ENCODE measurements around the gene POGZ. TPM values are rescaled to one million over a fixed set of nuclear protein-coding genes. Genes with fewer than 3 reads are reported as not detected.

POGZ gene
- total RNA-seq, 1 experiment from 2014 or later, result 80.6 TPM

DNA sequence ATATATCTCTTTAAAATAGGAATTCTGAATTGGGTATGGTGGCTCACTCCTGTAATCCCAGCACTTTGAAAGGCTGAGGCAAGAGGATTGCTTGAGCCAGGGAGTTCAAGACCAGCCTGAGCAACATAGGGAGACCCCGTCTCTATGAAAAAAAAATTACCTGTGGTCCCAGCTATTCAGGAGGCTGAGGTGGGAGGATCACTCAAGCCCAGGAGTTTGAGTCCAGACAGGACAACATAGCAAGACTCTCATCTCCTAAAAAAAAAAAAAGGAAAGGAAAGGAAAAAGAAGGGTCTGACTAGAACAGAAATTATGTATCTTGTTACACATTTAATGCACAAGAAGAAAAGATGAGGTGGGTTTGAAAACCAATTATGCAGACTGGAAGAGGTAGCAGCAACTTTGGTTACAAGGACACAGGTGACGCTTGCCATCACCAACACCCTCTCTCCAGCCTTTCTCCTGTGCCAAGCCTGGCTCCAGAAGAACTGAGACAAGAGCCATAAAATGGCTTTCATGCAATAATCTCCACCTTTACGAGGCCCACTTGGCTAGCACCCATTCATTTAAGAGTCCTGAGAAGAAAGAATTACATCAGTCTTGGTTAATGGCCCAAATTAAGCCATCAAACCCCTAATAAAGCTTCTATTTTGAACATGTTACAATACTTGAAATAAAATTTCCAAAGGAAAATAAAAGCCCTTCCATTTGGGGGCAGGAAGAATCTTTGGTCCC is 82.0 kb downstream of the POGZ start (continued):
- TF ChIP-seq POLR2AphosphoS5 (IDR thresholded peaks at IDR 0.05; ENCODE audit: low read depth, low read length) (no peak), CBX3 (IDR thresholded peaks at IDR 0.05; ENCODE audit: low read depth) (no peak), EZH2 (IDR thresholded peaks at IDR 0.05) (no peak), EZH2phosphoT487 (IDR thresholded peaks at IDR 0.05; ENCODE audit: borderline replicate concordance) (no peak), RAD21 (IDR thresholded peaks at IDR 0.05; ENCODE audit: low read depth) (no peak), SP1 (IDR thresholded peaks at IDR 0.05; ENCODE audit: low read depth) (no peak), ZNF274 (IDR thresholded peaks at IDR 0.05; ENCODE audit: low read depth, low read length) (no peak), ELF1 (IDR thresholded peaks at IDR 0.05; ENCODE audit: borderline replicate concordance, low read depth) (no peak), SIN3A (IDR thresholded peaks at IDR 0.05; ENCODE audit: low read depth) (no peak)

DNA sequence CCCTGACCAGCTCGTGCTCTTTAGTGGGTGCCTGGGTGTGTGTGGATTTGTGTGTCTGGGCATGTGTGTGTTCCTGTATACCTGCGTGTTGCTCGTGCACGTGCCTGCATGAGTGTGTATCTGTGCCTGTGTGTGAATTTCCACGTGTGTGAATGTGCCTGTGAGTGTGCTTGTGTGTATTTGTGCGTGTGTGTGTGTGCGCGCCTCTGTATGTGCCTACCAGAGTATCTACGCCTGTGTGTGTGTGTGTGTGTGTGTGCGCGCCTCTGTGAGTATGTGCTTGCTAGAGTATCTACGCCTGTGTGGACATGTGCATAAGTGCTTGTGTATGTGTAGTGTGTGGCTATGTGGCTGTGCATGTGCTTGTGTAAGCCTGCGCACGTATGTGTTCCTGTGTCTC is 86.1 kb downstream of the POGZ start:
- CTCF ChIA-PET, result no interaction called here
- no peak for ATAC-seq
- BruUV-seq (replicated peaks), result no TSS peak

More for the DNA sequence above, 86.1 kb downstream of the POGZ start:
- no peak overlapping the region for H2AFZ ChIP-seq (ENCODE audit: low read depth, low read length, poor library complexity, severe bottlenecking)
- H3K9ac ChIP-seq (ENCODE audit: low read length), result no peak overlapping the region
- no peak overlapping the region for H3K27ac ChIP-seq (ENCODE audit: low read depth, low read length)
- H3K36me3 ChIP-seq (ENCODE audit: control insufficient read depth in 1 of 2, insufficient read depth in 2 of 2, low read length in 2 of 2), result no peaks in the 10 kb centered on the region
- POLR2A ChIA-PET, result no interaction called here
- no peaks in the 10 kb centered on the region for H3K79me2 ChIP-seq (ENCODE audit: insufficient read depth, low read length)
- RAD21 ChIA-PET (ENCODE audit: low non-redundant PET in 1 of 2, low total read pairs in 2 of 2, uncharacterized antibody in 2 of 2, unreplicated experiment in 2 of 2), result no interaction called here
- no peak overlapping the region for H3K4me3 ChIP-seq (replicated peaks in 1 of 2; ENCODE audit: low read depth in 1 of 2, low read length in 2 of 2)
- no peaks in the 10 kb centered on the region for H3K27me3 ChIP-seq (ENCODE audit: insufficient read depth, low read length)
- no peak for DNase-seq (ENCODE audit: low read depth, low spot score)
- no peak for TF ChIP-seq RAD21 (IDR thresholded peaks at IDR 0.05; ENCODE audit: low read depth)
- TF ChIP-seq EGR1 (IDR thresholded peaks at IDR 0.05; ENCODE audit: low read depth), result no peak
- TF ChIP-seq CBX3 (IDR thresholded peaks at IDR 0.05; ENCODE audit: low read depth), result no peak
- H3K9me2 ChIP-seq (ENCODE audit: insufficient read depth), result no peaks in the 10 kb centered on the region
- intact Hi-C loops (cut with micrococcal nuclease), result no loop called here
- H3K9me3 ChIP-seq (ENCODE audit: control insufficient read depth in 1 of 2, insufficient read depth in 1 of 2, low read depth in 1 of 2, low read length in 2 of 2), result no peaks in the 10 kb centered on the region
- H3K4me1 ChIP-seq (ENCODE audit: control insufficient read depth in 1 of 2, insufficient read depth in 2 of 2, low read length in 2 of 2), result peaks cover 0 to 2% of the 10 kb centered on the region in 2 experiments; a peak in 1 of 4 replicates
- no peak overlapping the region for H3K4me2 ChIP-seq (ENCODE audit: low read length)
- H4K20me1 ChIP-seq (ENCODE audit: insufficient read depth), result no peaks in the 10 kb centered on the region

All from HCT116 (cell line).